ENCODE measurements around the gene LYAR. TPM values are rescaled to one million over a fixed set of nuclear protein-coding genes. Genes with fewer than 3 reads are reported as not detected.

LYAR gene
- total RNA-seq, 4 donors from 2014 or later: 2.8 to 6.3 (median 4.4) TPM

DNA sequence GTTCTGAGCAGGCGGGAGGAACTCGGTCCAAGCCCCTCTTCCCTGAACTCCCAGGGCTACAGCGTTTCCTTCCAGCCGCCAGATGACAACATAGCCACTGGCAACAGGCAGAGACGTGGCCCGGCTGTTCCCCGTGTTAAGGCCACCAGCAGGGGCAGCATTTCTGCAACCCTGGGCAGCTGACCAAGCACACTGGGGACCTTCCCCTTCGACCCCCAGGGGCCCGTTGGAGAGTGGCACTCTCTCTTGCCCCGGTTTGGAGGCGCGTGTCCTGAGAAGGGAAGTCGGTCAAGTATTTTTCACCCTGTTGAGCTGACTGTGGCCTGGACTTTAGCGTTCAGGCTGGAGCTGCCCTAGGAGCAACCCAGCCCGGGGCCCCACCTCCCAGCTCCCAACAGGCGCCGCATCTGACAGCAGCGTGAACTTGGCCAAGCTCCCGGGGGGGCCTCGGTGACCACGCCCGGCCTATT is 37.7 kb upstream of the LYAR start:
- Histone ChIP-seq H3K4me3 (no peak overlapping the region), H3K9me3 (no peaks in the 10 kb centered on the region), H3K27ac (no peak overlapping the region), H3K27me3 (no peaks in the 10 kb centered on the region), H3K36me3 (no peaks in the 10 kb centered on the region), H3K4me1 (no peaks in the 10 kb centered on the region)
- TF ChIP-seq, protein P1, sequence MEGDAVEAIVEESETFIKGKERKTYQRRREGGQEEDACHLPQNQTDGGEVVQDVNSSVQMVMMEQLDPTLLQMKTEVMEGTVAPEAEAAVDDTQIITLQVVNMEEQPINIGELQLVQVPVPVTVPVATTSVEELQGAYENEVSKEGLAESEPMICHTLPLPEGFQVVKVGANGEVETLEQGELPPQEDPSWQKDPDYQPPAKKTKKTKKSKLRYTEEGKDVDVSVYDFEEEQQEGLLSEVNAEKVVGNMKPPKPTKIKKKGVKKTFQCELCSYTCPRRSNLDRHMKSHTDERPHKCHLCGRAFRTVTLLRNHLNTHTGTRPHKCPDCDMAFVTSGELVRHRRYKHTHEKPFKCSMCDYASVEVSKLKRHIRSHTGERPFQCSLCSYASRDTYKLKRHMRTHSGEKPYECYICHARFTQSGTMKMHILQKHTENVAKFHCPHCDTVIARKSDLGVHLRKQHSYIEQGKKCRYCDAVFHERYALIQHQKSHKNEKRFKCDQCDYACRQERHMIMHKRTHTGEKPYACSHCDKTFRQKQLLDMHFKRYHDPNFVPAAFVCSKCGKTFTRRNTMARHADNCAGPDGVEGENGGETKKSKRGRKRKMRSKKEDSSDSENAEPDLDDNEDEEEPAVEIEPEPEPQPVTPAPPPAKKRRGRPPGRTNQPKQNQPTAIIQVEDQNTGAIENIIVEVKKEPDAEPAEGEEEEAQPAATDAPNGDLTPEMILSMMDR (IDR thresholded peaks at IDR 0.05): peak in 1 of 6 experiments; percentile 7
- no peak for TF ChIP-seq POLR2A (IDR thresholded peaks at IDR 0.05)
- DNase-seq: peak in 2 of 3 donors; percentile 9 to 42

- no peaks in the 10 kb centered on the region for H3K27me3 ChIP-seq
- H3K4me3 ChIP-seq: no peak overlapping the region
- no peaks in the 10 kb centered on the region for H3K9me3 ChIP-seq
- H3K4me1 ChIP-seq: no peaks in the 10 kb centered on the region
- peaks cover 0 to 10% (median 0%) of the 10 kb centered on the region in 3 donors for H3K36me3 ChIP-seq
- DNase-seq: peak in 2 of 3 donors; percentile 10
- TF ChIP-seq, protein P1 (IDR thresholded peaks at IDR 0.05): no peak
- H3K27ac ChIP-seq: no peak overlapping the region
Observed at GRCh38 chr4:4326166-4326565, 36.2 kb upstream of the LYAR start.

DNA sequence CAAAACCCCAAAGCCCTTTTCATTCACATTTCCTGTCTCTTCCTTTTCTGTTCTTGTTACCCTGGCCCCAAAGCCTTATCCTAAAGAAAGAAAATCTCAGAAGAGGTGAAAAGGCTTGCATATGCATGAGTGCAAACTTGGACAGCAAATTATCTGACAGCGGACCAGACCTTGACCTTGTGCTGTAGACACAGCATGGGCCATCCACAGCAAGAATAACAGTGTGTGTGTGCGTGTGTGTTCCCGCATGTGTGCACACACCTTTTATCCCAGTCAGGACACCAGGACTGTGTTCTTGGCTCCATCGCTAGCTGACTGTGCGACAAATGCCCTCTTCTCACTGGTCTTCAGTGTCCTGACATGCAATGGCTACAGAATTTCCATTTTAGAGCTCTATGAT is 35.4 kb upstream of the LYAR start:
- TF ChIP-seq POLR2A (IDR thresholded peaks at IDR 0.05): no peak
- TF ChIP-seq, protein P1 (IDR thresholded peaks at IDR 0.05): no peak
- DNase-seq: peak in 1 of 3 donors; percentile 17
- no peaks in the 10 kb centered on the region for H3K9me3 ChIP-seq
- H3K4me1 ChIP-seq: no peaks in the 10 kb centered on the region
- no peaks in the 10 kb centered on the region for H3K27me3 ChIP-seq
- no peak overlapping the region for H3K27ac ChIP-seq
- peaks cover 0 to 18% (median 0%) of the 10 kb centered on the region in 3 donors for H3K36me3 ChIP-seq
- H3K4me3 ChIP-seq: no peak overlapping the region

- Histone ChIP-seq H3K27me3 (no peaks in the 10 kb centered on the region), H3K4me3 (no peak overlapping the region), H3K4me1 (no peaks in the 10 kb centered on the region), H3K36me3 (peaks cover 0 to 21% (median 0%) of the 10 kb centered on the region in 3 donors), H3K27ac (no peak overlapping the region), H3K9me3 (no peaks in the 10 kb centered on the region)
- TF ChIP-seq, protein P1 (IDR thresholded peaks at IDR 0.05): no peak
- peak in 2 of 3 donors; percentile 8 to 9 for DNase-seq
Observed at GRCh38 chr4:4323705-4324534, 34.0 kb upstream of the LYAR start.

GRCh38 chr4:4321951-4322688 is 32.2 kb upstream of the LYAR start:
- TF ChIP-seq, protein P1 (IDR thresholded peaks at IDR 0.05): no peak
- TF ChIP-seq POLR2A (IDR thresholded peaks at IDR 0.05): no peak
- H3K36me3 ChIP-seq: peaks cover 0 to 34% (median 0%) of the 10 kb centered on the region in 3 donors
- H3K27me3 ChIP-seq: no peaks in the 10 kb centered on the region
- H3K4me3 ChIP-seq: no peak overlapping the region
- H3K4me1 ChIP-seq: no peaks in the 10 kb centered on the region
- H3K9me3 ChIP-seq: no peaks in the 10 kb centered on the region
- no peak overlapping the region for H3K27ac ChIP-seq
- peak in 2 of 3 donors; percentile 4 to 8 for DNase-seq
